MCF 10A (cell line): ENCODE measurements around the gene WRAP53. TPM values are rescaled to one million over a fixed set of nuclear protein-coding genes. Genes with fewer than 3 reads are reported as not detected.

Experiments
- BruUV-seq: library from RNA; stranded (reverse); fragments of 400-500 nt; replicated peaks from 2 replicates; lab custom pipeline; 2021; lab: Mats Ljungman, UMichigan
- CTCF ChIA-PET: fragments of 300-600 bp; sonication (Branson Sonifier 250); formaldehyde crosslinking; extraction: SDS; loops from one replicate; lab custom pipeline; 2021; ENCODE audit warnings: antibody characterized with exemption, inconsistent platforms; lab: Yijun Ruan, JAX
- POLR2A ChIA-PET: fragments of 300-600, 350-650 bp; sonication (Branson Sonifier 250); formaldehyde crosslinking; extraction: SDS; loops from one replicate; lab custom pipeline; 2020; ENCODE audit warnings: antibody characterized with exemption, inconsistent platforms; lab: Yijun Ruan, JAX
- DNase-seq: peaks from one replicate; pipeline ENCODE4 v3.0.0-alpha.2; 2018; ENCODE audit not compliant: unreplicated experiment
- H3K27ac Mint-ChIP-seq: one replicate; pipeline ENCODE4 v1.8.0; 2022; ENCODE audit warnings: mild to moderate bottlenecking, low read depth, mixed read lengths; ENCODE audit not compliant: unreplicated experiment
- H3K27me3 Mint-ChIP-seq: one replicate; pipeline ENCODE4 v1.8.0; 2022; ENCODE audit warnings: mixed read lengths; ENCODE audit not compliant: insufficient read depth, unreplicated experiment
- H3K36me3 Mint-ChIP-seq: one replicate; pipeline ENCODE4 v1.8.0; 2022; ENCODE audit warnings: mild to moderate bottlenecking, moderate library complexity, mixed read lengths; ENCODE audit not compliant: insufficient read depth, unreplicated experiment
- H3K4me1 Mint-ChIP-seq: one replicate; pipeline ENCODE4 v1.8.0; 2022; ENCODE audit warnings: mixed read lengths; ENCODE audit not compliant: insufficient read depth, unreplicated experiment
- H3K4me3 Mint-ChIP-seq: one replicate; pipeline ENCODE4 v1.8.0; 2022; ENCODE audit warnings: mild to moderate bottlenecking, moderate library complexity, mixed read lengths; ENCODE audit not compliant: unreplicated experiment
- H3K9me3 Mint-ChIP-seq: one replicate; pipeline ENCODE4 v1.8.0; 2022; ENCODE audit warnings: mixed read lengths; ENCODE audit not compliant: unreplicated experiment
- CTCF ChIP-seq: fragments of 200-600 bp; IDR thresholded peaks from one replicate; pipeline ENCODE4 v1.8.0; 2022; ENCODE audit warnings: antibody characterized with exemption, mild to moderate bottlenecking; ENCODE audit not compliant: unreplicated experiment
- intact Hi-C: fragments of 100-400 bp; cut with micrococcal nuclease; formaldehyde crosslinking; loops from 2 replicates; pipeline ENCODE4 v1.14.1; 2022
- total RNA-seq: library from RNA; stranded (reverse); gene quantifications from 2 replicates; pipeline ENCODE4 v1.2.3, GENCODE V29; 2022

WRAP53 gene
- total RNA-seq, 1 experiment from 2014 or later: 10.7 TPM

- Mint-ChIP-seq H3K27me3 (no peaks in the 10 kb centered on the region), H3K4me3 (no peak overlapping the region)
- CTCF ChIA-PET: interaction anchor here (0.6 to 1.4 kb wide), 4 partner anchors 10 to 117 kb away, joined by 3 to 5 read pairs (median 3); no protein-coding TSS in a partner anchor
These were observed 10.7 kb upstream of the WRAP53 start for GRCh38 chr17:7677388-7678067.

GRCh38 chr17:7684851-7685532, 3.3 kb upstream of the WRAP53 start:
- ChIA-PET POLR2A (interaction anchor here (0.6 to 7.2 kb wide), 22 partner anchors 12 to 472 kb away, joined by 3 to 303 read pairs (median 8); partner anchors contain the start of genes CD68, DNAH2, FXR2 and MPDU1), CTCF (interaction anchor here (0.6 to 7.3 kb wide), 8 partner anchors 12 to 1158 kb away, joined by 3 to 89 read pairs (median 4); partner anchors contain the start of genes MPDU1, SAT2 and SOX15)
- Mint-ChIP-seq H3K36me3 (peaks cover 42% of the 10 kb centered on the region), H3K4me1 (peaks cover 18% of the 10 kb centered on the region), H3K27ac (peak overlapping the region; percentile 100), H3K27me3 (no peaks in the 10 kb centered on the region), H3K4me3 (peak overlapping the region; percentile 97), H3K9me3 (no peaks in the 10 kb centered on the region)
- BruUV-seq: no TSS peak
- no peak for DNase-seq
- intact Hi-C loops: loop anchor here (5.0 to 10.0 kb wide), 4 partner anchors 113 to 330 kb away; partner anchors contain the start of genes FGF11, KCTD11, TMEM102 and TMEM95
- TF ChIP-seq CTCF: no peak

More at GRCh38 chr17:7677388-7678067, 10.7 kb upstream of the WRAP53 start:
- Mint-ChIP-seq H3K36me3 (peaks cover 64% of the 10 kb centered on the region), H3K9me3 (peaks cover 8% of the 10 kb centered on the region), H3K27ac (peak overlapping the region; percentile 14), H3K4me1 (no peaks in the 10 kb centered on the region)
- no peak for TF ChIP-seq CTCF
- intact Hi-C loops: no loop called here
- POLR2A ChIA-PET: interaction anchor here (1.9 kb wide), 1 partner anchor 9 kb away, joined by 10 read pairs; the partner anchor contains the start of gene TP53
- BruUV-seq: no TSS peak
- no peak for DNase-seq

GRCh38 chr17:7685533-7686221, 2.6 kb upstream of the WRAP53 start:
- peak overlapping the region; percentile 97 for H3K4me3 Mint-ChIP-seq
- H3K27ac Mint-ChIP-seq: peak overlapping the region; percentile 100
- BruUV-seq: no TSS peak
- H3K36me3 Mint-ChIP-seq: peaks cover 44% of the 10 kb centered on the region
- peaks cover 22% of the 10 kb centered on the region for H3K4me1 Mint-ChIP-seq
- ChIA-PET CTCF (interaction anchor here (0.6 to 7.3 kb wide), 9 partner anchors 11 to 410 kb away, joined by 3 to 89 read pairs (median 5); partner anchors contain the start of genes MPDU1 and SOX15), POLR2A (interaction anchor here (0.6 to 7.2 kb wide), 48 partner anchors 8 to 698 kb away, joined by 3 to 303 read pairs (median 6); partner anchors contain the start of genes ACADVL, ALOXE3, CD68 and CNTROB)
- TF ChIP-seq CTCF: no peak
- H3K27me3 Mint-ChIP-seq: no peaks in the 10 kb centered on the region
- H3K9me3 Mint-ChIP-seq: no peaks in the 10 kb centered on the region
- peak; percentile 91 for DNase-seq
- intact Hi-C loops: loop anchor here (5.0 to 10.0 kb wide), 4 partner anchors 113 to 331 kb away; partner anchors contain the start of genes FGF11, KCTD11, TMEM102 and TMEM95
